T-cell (primary cell): ENCODE results near the gene LY6G5C. TPM values are rescaled to one million over a fixed set of nuclear protein-coding genes. Genes with fewer than 3 reads are reported as not detected.
A peak's percentile ranks its signal among the peaks of the same experiment; 100 is the strongest.

Source experiments
- ATAC-seq, 4 experiments: fragments of 200-7000 bp in 3 of 4; fragments of 150-1000 bp in 1 of 4; cut with Tn5 transposase; replicated peaks in 1 of 4; 1 replicate in 3 of 4; 2 replicates in 1 of 4; pipeline ENCODE4 v1.10.0; 2021; ENCODE audit warnings: moderate library complexity in 3 of 4, mild to moderate bottlenecking in 2 of 4, moderate number of reproducible peaks in 1 of 4
- CTCF ChIA-PET, 2 donors: fragments of 300-600 bp; sonication (Branson Sonifier 250); formaldehyde crosslinking; loops; one replicate each; lab custom pipeline; 2022; ENCODE audit warnings: antibody characterized with exemption in 2 of 2; lab: Charles Lee
- POLR2A ChIA-PET, 2 donors: fragments of 300-600 bp; sonication (Branson Sonifier 250); formaldehyde crosslinking; loops; one replicate each; lab custom pipeline; 2022; ENCODE audit warnings: antibody characterized with exemption in 2 of 2; lab: Charles Lee
- DNase-seq, 35 experiments: peaks; one replicate each; pipeline versions ENCODE4 v3.0.0 to v3.0.0-alpha.2; 2013 to 2023
- H3K27ac ChIP-seq: one replicate; pipeline ENCODE4 v1.5.1; 2013; ENCODE audit warnings: low read length
- H3K27me3 ChIP-seq, 2 experiments: replicated peaks in 1 of 2; 1 replicate in 1 of 2; 2 replicates in 1 of 2; pipeline versions ENCODE4 v1.6.1 to v1.7.0; 2013; ENCODE audit warnings: low read length in 1 of 2, mixed read lengths in 1 of 2; ENCODE audit not compliant: control insufficient read depth in 2 of 2, insufficient read depth in 2 of 2; ENCODE audit errors: extremely low read depth in 1 of 2
- H3K36me3 ChIP-seq, 2 donors: 1 replicate in 1 of 2; 2 replicates in 1 of 2; pipeline versions ENCODE4 v1.6.1 to v1.7.0; 2013; ENCODE audit warnings: low read length in 1 of 2; ENCODE audit not compliant: control insufficient read depth in 2 of 2, insufficient read depth in 1 of 2; ENCODE audit errors: extremely low read depth in 1 of 2
- H3K4me1 ChIP-seq, 2 experiments: 1 replicate in 1 of 2; 2 replicates in 1 of 2; pipeline versions ENCODE4 v1.6.1 to v1.7.0; 2013; ENCODE audit warnings: low read length in 2 of 2, mixed read lengths in 1 of 2; ENCODE audit not compliant: insufficient read depth in 2 of 2, control insufficient read depth in 1 of 2; ENCODE audit errors: extremely low read depth in 1 of 2
- H3K4me3 ChIP-seq, 2 donors: 1 replicate in 1 of 2; 2 replicates in 1 of 2; pipeline versions ENCODE4 v1.5.1 to v1.7.0; 2013; ENCODE audit warnings: mild to moderate bottlenecking in 2 of 2, low read length in 1 of 2, moderate library complexity in 1 of 2; ENCODE audit not compliant: control insufficient read depth in 1 of 2; ENCODE audit errors: extremely low read depth in 1 of 2
- H3K9me3 ChIP-seq: 2 replicates; pipeline ENCODE4 v1.7.0; 2013
- H3K27ac Mint-ChIP-seq, 2 donors: one replicate each; pipeline ENCODE4 v1.8.0; 2020 to 2021; ENCODE audit warnings: mild to moderate bottlenecking in 2 of 2, mixed read lengths in 2 of 2
- H3K27me3 Mint-ChIP-seq, 2 donors: one replicate each; pipeline ENCODE4 v1.8.0; 2021 to 2022; ENCODE audit warnings: mixed read lengths in 2 of 2
- H3K36me3 Mint-ChIP-seq: one replicate; pipeline ENCODE4 v1.8.0; 2021; ENCODE audit warnings: mixed read lengths
- H3K4me1 Mint-ChIP-seq, 3 donors: one replicate each; pipeline ENCODE4 v1.8.0; 2020 to 2022; ENCODE audit warnings: mixed read lengths in 3 of 3, mild to moderate bottlenecking in 1 of 3
- H3K4me3 Mint-ChIP-seq, 3 donors: one replicate each; pipeline ENCODE4 v1.8.0; 2020 to 2022; ENCODE audit warnings: mild to moderate bottlenecking in 3 of 3, mixed read lengths in 3 of 3, moderate library complexity in 3 of 3
- H3K9me3 Mint-ChIP-seq, 3 donors: one replicate each; pipeline ENCODE4 v1.8.0; 2020 to 2022; ENCODE audit warnings: mixed read lengths in 3 of 3
- WGBS: methylation state at CpG from one replicate; pipeline ENCODE4 v1.1.5; 2013; ENCODE audit warnings: missing lambda C conversion rate; ENCODE audit not compliant: insufficient coverage; 5-methylcytosine and 5-hydroxymethylcytosine counted together
- total RNA-seq, 35 experiments: library from RNA in 6 of 35; stranded (reverse) in 6 of 35; fragments of 120-200 nt in 1 of 35; gene quantifications; one replicate each; pipeline versions ENCODE4 v1.2.1 to v1.2.4 and lab custom pipeline; 2013 to 2026

The LY6G5C gene
- total RNA-seq, 5 donors from 2014 or later (not counting 1 experiment from before 2014, with no cell fraction given) = 0.75 to 8.8 (median 5.8) TPM

GRCh38 chr6:31662124-31662723 is 18.6 kb downstream of the LY6G5C start:
- Mint-ChIP-seq H3K27ac (peak overlapping the region; percentile 61), H3K9me3 (no peaks in the 10 kb centered on the region), H3K36me3 (peaks cover 23% of the 10 kb centered on the region), H3K4me3 (peak overlapping the region; percentile 89 to 92 (median 90)), H3K4me1 (peaks cover 76 to 84% (median 80%) of the 10 kb centered on the region in 3 donors), H3K27me3 (no peaks in the 10 kb centered on the region)
- DNase-seq (no peak), ATAC-seq (no peak)
- ChIA-PET CTCF (interaction anchor here in 1 of 2 donors (0.7 kb wide), 1 partner anchor 195 kb away, joined by 3 read pairs; no protein-coding TSS in a partner anchor), POLR2A (interaction anchor here (0.6 kb wide), 2 partner anchors 74 to 280 kb away, joined by 3 to 5 read pairs; partner anchors contain the start of gene CLIC1 (in 1 of the 2))
- H3K27me3 ChIP-seq = no peaks in the 10 kb centered on the region
- no peak overlapping the region for H3K4me3 ChIP-seq
- no peak overlapping the region for H3K27ac ChIP-seq
- H3K9me3 ChIP-seq = no peaks in the 10 kb centered on the region
- peaks cover under 1 to 32% of the 10 kb centered on the region in 2 donors for H3K36me3 ChIP-seq
- peaks cover 28 to 81% of the 10 kb centered on the region in 2 experiments for H3K4me1 ChIP-seq
- 95% methylated on average over 10 of the region's 12 CpGs for WGBS

- H3K4me1 ChIP-seq = peaks cover 23 to 77% of the 10 kb centered on the region in 2 experiments
- peak overlapping the region in 1 of 2 donors; percentile 82 for H3K4me3 ChIP-seq
- ChIA-PET POLR2A (interaction anchor here (0.5 to 1.0 kb wide), 3 partner anchors 35 to 468 kb away, joined by 3 read pairs; no protein-coding TSS in a partner anchor), CTCF (interaction anchor here in 1 of 2 donors (0.8 kb wide), 1 partner anchor 40 kb away, joined by 3 read pairs; no protein-coding TSS in a partner anchor)
- peaks cover 24% of the 10 kb centered on the region for H3K36me3 Mint-ChIP-seq
- peak overlapping the region; percentile 89 to 92 (median 90) for H3K4me3 Mint-ChIP-seq
- H3K36me3 ChIP-seq = peaks cover 0 to 32% of the 10 kb centered on the region in 2 donors
- ATAC-seq = no peak
- peak overlapping the region; percentile 62 for H3K27ac ChIP-seq
- WGBS = 100% methylated on average over 5 of the region's 12 CpGs
- peak overlapping the region; percentile 83 to 89 for H3K27ac Mint-ChIP-seq
- no peaks in the 10 kb centered on the region for H3K9me3 Mint-ChIP-seq
- DNase-seq = no peak
- peaks cover 73 to 81% (median 74%) of the 10 kb centered on the region in 3 donors for H3K4me1 Mint-ChIP-seq
- H3K9me3 ChIP-seq = no peaks in the 10 kb centered on the region
- H3K27me3 Mint-ChIP-seq = no peaks in the 10 kb centered on the region
- H3K27me3 ChIP-seq = no peaks in the 10 kb centered on the region
These were observed 19.4 kb downstream of the LY6G5C start for GRCh38 chr6:31661262-31662123.

DNA sequence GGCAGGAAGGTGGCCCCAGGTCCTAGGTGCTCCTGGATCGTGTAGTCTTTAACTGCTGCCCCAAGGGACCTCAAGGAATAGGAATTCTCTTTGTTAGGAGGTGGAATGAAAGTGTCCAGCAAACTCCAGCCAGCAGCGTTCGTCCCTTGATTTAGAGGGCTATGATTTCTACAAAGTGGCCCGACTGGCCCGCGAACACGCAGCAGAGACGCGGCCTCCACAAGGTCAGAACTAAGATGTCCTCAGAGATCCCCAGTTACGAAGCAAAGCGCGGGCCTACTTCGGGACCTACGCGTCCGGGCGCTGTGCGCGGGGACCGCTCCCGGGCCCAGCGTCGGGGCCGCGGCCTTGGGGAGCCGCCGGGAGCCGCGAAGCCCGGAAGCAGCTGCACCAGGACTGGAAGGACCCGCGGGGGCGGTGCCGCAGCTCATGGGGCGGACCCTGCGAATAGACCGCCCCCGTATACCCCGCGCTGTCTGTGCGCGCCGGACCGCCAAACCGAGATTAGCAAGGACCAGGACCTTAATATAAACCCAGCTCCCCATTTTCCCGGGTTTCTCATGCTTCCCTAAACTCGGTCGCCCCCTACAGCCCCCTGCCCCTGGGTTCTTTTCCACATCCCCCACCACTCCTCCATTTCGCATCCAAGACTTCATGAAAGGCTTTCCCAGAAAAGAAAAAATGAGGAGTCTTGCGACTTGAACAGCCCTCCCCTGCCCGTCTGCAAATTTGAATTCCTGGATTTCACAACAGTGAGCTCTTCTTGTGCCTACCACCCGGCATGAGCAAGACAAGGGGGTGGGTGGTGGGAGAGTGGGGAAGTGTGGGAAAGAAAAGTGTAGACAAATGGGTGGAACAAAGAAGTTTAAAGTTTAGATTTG is 20.2 kb downstream of the LY6G5C start, which contains the start of gene C6orf47:
Gene C6orf47 (minus strand): TSS at position 398 of the 881 bp plus-strand sequence. CDS start 831 bp downstream, outside the sequence.
- CTCF ChIA-PET = interaction anchor here in 1 of 2 donors (0.7 to 0.8 kb wide), 2 partner anchors 39 to 109 kb away, joined by 3 to 4 read pairs; no protein-coding TSS in a partner anchor
- peaks cover 0 to 41% of the 10 kb centered on the region in 2 donors for H3K36me3 ChIP-seq

GRCh38 chr6:31659649-31660380 is 21.1 kb downstream of the LY6G5C start:
- WGBS = 26% methylated on average over 9 of the region's 13 CpGs
- Mint-ChIP-seq H3K4me1 (peaks cover 72 to 86% (median 76%) of the 10 kb centered on the region in 3 donors), H3K36me3 (peaks cover 22% of the 10 kb centered on the region), H3K9me3 (no peaks in the 10 kb centered on the region), H3K4me3 (peak overlapping the region; percentile 89 to 92 (median 90)), H3K27ac (peak overlapping the region; percentile 90 to 91), H3K27me3 (no peaks in the 10 kb centered on the region)
- POLR2A ChIA-PET = interaction anchor here in 1 of 2 donors (1.0 kb wide), 1 partner anchor 469 kb away, joined by 3 read pairs; no protein-coding TSS in a partner anchor
- Histone ChIP-seq H3K9me3 (no peaks in the 10 kb centered on the region), H3K27ac (peak overlapping the region; percentile 73), H3K27me3 (no peaks in the 10 kb centered on the region), H3K4me1 (peaks cover 21 to 73% of the 10 kb centered on the region in 2 experiments), H3K36me3 (peaks cover 0 to 45% of the 10 kb centered on the region in 2 donors), H3K4me3 (peak overlapping the region; percentile 73 to 82)
- DNase-seq (peak in 5 of 35 experiments; percentile 17 to 53 (median 26)), ATAC-seq (peak; percentile 34 to 42 (median 39))
- CTCF ChIA-PET = interaction anchor here (0.7 kb wide), 2 partner anchors 86 to 110 kb away, joined by 3 to 4 read pairs; no protein-coding TSS in a partner anchor

More for the DNA sequence above, 20.2 kb downstream of the LY6G5C start, which contains the start of gene C6orf47:
- POLR2A ChIA-PET = interaction anchor here in 1 of 2 donors (0.5 to 1.0 kb wide), 3 partner anchors 34 to 468 kb away, joined by 3 read pairs; no protein-coding TSS in a partner anchor
- DNase-seq = peak; percentile 32 to 84 (median 58)
- no peaks in the 10 kb centered on the region for H3K9me3 ChIP-seq
- H3K9me3 Mint-ChIP-seq = no peaks in the 10 kb centered on the region
- under 1% methylated on average over 38 of the region's 52 CpGs for WGBS
- peak within 1 kb of the TSS; percentile 89 to 92 (median 90) for H3K4me3 Mint-ChIP-seq
- peak within 1 kb of the TSS; percentile 90 to 91 for H3K27ac Mint-ChIP-seq
- peaks cover 73 to 81% (median 74%) of the 10 kb centered on the region in 3 donors for H3K4me1 Mint-ChIP-seq
- peaks cover 23% of the 10 kb centered on the region for H3K36me3 Mint-ChIP-seq
- H3K4me3 ChIP-seq = peak within 1 kb of the TSS; percentile 73 to 82
- H3K4me1 ChIP-seq = peaks cover 21 to 73% of the 10 kb centered on the region in 2 experiments
- no peaks in the 10 kb centered on the region for H3K27me3 ChIP-seq
- peak within 1 kb of the TSS; percentile 73 for H3K27ac ChIP-seq
- H3K27me3 Mint-ChIP-seq = no peaks in the 10 kb centered on the region
- peak; percentile 65 to 76 (median 74) for ATAC-seq
